ENCODE results near the gene HDAC5.
A peak's percentile ranks its signal among the peaks of the same experiment; 100 is the strongest.

- peak in 1 of 3 donors; percentile 28 for TF ChIP-seq POLR2A (IDR thresholded peaks at IDR 0.05)
- TF ChIP-seq, protein P1, sequence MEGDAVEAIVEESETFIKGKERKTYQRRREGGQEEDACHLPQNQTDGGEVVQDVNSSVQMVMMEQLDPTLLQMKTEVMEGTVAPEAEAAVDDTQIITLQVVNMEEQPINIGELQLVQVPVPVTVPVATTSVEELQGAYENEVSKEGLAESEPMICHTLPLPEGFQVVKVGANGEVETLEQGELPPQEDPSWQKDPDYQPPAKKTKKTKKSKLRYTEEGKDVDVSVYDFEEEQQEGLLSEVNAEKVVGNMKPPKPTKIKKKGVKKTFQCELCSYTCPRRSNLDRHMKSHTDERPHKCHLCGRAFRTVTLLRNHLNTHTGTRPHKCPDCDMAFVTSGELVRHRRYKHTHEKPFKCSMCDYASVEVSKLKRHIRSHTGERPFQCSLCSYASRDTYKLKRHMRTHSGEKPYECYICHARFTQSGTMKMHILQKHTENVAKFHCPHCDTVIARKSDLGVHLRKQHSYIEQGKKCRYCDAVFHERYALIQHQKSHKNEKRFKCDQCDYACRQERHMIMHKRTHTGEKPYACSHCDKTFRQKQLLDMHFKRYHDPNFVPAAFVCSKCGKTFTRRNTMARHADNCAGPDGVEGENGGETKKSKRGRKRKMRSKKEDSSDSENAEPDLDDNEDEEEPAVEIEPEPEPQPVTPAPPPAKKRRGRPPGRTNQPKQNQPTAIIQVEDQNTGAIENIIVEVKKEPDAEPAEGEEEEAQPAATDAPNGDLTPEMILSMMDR (IDR thresholded peaks at IDR 0.05), result no peak
Observed at GRCh38 chr17:44095647-44096496, 27.6 kb downstream of the HDAC5 start.

Measured in body of pancreas (tissue), 4 donors.